ENCODE results near the gene SMG5. TPM values are rescaled to one million over a fixed set of nuclear protein-coding genes. Genes with fewer than 3 reads are reported as not detected.
A peak's percentile ranks its signal among the peaks of the same experiment; 100 is the strongest.

SMG5 gene
- total RNA-seq, 2 experiments from 2014 or later, result 70.3 to 70.7 TPM

GRCh38 chr1:156212833-156213643 lies 69.6 kb downstream of the SMG5 start, which contains the start of gene PMF1:
Gene PMF1, plus strand, starts transcription at chr1:156213007. Its CDS starts 9 bp downstream, at chr1:156213016.
- H3K9me3 Mint-ChIP-seq, result no peaks in the 10 kb centered on the region
- ChIA-PET CTCF (interaction anchor here (0.7 to 6.0 kb wide), 13 partner anchors 9 to 116 kb away, joined by 3 to 61 read pairs (median 4); partner anchors contain the start of gene SLC25A44), POLR2A (interaction anchor here (0.7 to 9.6 kb wide), 21 partner anchors 11 to 140 kb away, joined by 3 to 177 read pairs (median 4); partner anchors contain the start of genes SLC25A44 and SMG5)
- peaks cover 38% of the 10 kb centered on the region for H3K4me1 Mint-ChIP-seq (ENCODE audit: low read depth)
- H3K4me3 Mint-ChIP-seq, result peak within 1 kb of the TSS; percentile 96
- peak; percentile 99 for DNase-seq
- TF ChIP-seq, protein P1, sequence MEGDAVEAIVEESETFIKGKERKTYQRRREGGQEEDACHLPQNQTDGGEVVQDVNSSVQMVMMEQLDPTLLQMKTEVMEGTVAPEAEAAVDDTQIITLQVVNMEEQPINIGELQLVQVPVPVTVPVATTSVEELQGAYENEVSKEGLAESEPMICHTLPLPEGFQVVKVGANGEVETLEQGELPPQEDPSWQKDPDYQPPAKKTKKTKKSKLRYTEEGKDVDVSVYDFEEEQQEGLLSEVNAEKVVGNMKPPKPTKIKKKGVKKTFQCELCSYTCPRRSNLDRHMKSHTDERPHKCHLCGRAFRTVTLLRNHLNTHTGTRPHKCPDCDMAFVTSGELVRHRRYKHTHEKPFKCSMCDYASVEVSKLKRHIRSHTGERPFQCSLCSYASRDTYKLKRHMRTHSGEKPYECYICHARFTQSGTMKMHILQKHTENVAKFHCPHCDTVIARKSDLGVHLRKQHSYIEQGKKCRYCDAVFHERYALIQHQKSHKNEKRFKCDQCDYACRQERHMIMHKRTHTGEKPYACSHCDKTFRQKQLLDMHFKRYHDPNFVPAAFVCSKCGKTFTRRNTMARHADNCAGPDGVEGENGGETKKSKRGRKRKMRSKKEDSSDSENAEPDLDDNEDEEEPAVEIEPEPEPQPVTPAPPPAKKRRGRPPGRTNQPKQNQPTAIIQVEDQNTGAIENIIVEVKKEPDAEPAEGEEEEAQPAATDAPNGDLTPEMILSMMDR (IDR thresholded peaks at IDR 0.05), result no peak
- H3K27ac Mint-ChIP-seq, result peak within 1 kb of the TSS; percentile 98
- peaks cover 54% of the 10 kb centered on the region for H3K36me3 Mint-ChIP-seq (ENCODE audit: low read depth)
- intact Hi-C loops (cut with micrococcal nuclease), result no loop called here
- peak; percentile 92 for ATAC-seq
- H3K27me3 Mint-ChIP-seq, result no peaks in the 10 kb centered on the region

- POLR2A ChIA-PET, result interaction anchor here (1.2 to 9.6 kb wide), 9 partner anchors 12 to 70 kb away, joined by 3 to 177 read pairs (median 9); partner anchors contain the start of genes SLC25A44 and SMG5
- Mint-ChIP-seq H3K27ac (peak overlapping the region; percentile 98), H3K9me3 (no peaks in the 10 kb centered on the region), H3K36me3 (ENCODE audit: low read depth) (peaks cover 58% of the 10 kb centered on the region), H3K4me1 (ENCODE audit: low read depth) (peaks cover 30% of the 10 kb centered on the region), H3K4me3 (peak overlapping the region; percentile 96), H3K27me3 (no peaks in the 10 kb centered on the region)
- intact Hi-C loops (cut with micrococcal nuclease), result no loop called here
- ATAC-seq, result no peak
- no peak for DNase-seq
- CTCF ChIA-PET, result interaction anchor here (1.1 to 6.0 kb wide), 7 partner anchors 8 to 83 kb away, joined by 3 to 61 read pairs (median 7); no protein-coding TSS in a partner anchor
- TF ChIP-seq, protein P1 (IDR thresholded peaks at IDR 0.05), result no peak
Measured at GRCh38 chr1:156212130-156212529, 70.5 kb downstream of the SMG5 start.

- TF ChIP-seq, protein P1 (IDR thresholded peaks at IDR 0.05), result no peak
- Mint-ChIP-seq H3K4me3 (no peak overlapping the region), H3K27ac (peak overlapping the region; percentile 17), H3K4me1 (ENCODE audit: low read depth) (peaks cover 29% of the 10 kb centered on the region), H3K9me3 (no peaks in the 10 kb centered on the region), H3K36me3 (ENCODE audit: low read depth) (peaks cover 62% of the 10 kb centered on the region), H3K27me3 (no peaks in the 10 kb centered on the region)
- ChIA-PET CTCF (interaction anchor here (1.0 to 6.0 kb wide), 4 partner anchors 9 to 70 kb away, joined by 3 to 61 read pairs (median 8); no protein-coding TSS in a partner anchor), POLR2A (interaction anchor here (0.9 to 9.6 kb wide), 4 partner anchors 8 to 71 kb away, joined by 4 to 177 read pairs (median 46); partner anchors contain the start of genes SLC25A44 and SMG5)
- DNase-seq, result no peak
- intact Hi-C loops (cut with micrococcal nuclease), result no loop called here
- no peak for ATAC-seq
Measured at GRCh38 chr1:156211243-156211642, 71.4 kb downstream of the SMG5 start.

- Mint-ChIP-seq H3K27ac (no peak overlapping the region), H3K4me1 (ENCODE audit: low read depth) (peaks cover 20% of the 10 kb centered on the region), H3K27me3 (no peaks in the 10 kb centered on the region), H3K9me3 (no peaks in the 10 kb centered on the region), H3K4me3 (no peak overlapping the region), H3K36me3 (ENCODE audit: low read depth) (peaks cover 30% of the 10 kb centered on the region)
- TF ChIP-seq, protein P1 (IDR thresholded peaks at IDR 0.05), result no peak
- ATAC-seq, result no peak
- CTCF ChIA-PET, result no interaction called here
- intact Hi-C loops (cut with micrococcal nuclease), result no loop called here
- POLR2A ChIA-PET, result interaction anchor here (1.0 to 12.8 kb wide), 4 partner anchors 7 to 246 kb away, joined by 3 to 177 read pairs (median 4); partner anchors contain the start of gene PMF1
- DNase-seq, result no peak
Measured at GRCh38 chr1:156204686-156205085, 77.9 kb downstream of the SMG5 start.

Measured in activated CD8-positive, alpha-beta T cell treated with anti-CD3 and anti-CD28 coated beads for 36 hours (primary cell).